Measurements from ENCODE around the gene ANKLE1.
A peak's percentile ranks its signal among the peaks of the same experiment; 100 is the strongest.

DNA sequence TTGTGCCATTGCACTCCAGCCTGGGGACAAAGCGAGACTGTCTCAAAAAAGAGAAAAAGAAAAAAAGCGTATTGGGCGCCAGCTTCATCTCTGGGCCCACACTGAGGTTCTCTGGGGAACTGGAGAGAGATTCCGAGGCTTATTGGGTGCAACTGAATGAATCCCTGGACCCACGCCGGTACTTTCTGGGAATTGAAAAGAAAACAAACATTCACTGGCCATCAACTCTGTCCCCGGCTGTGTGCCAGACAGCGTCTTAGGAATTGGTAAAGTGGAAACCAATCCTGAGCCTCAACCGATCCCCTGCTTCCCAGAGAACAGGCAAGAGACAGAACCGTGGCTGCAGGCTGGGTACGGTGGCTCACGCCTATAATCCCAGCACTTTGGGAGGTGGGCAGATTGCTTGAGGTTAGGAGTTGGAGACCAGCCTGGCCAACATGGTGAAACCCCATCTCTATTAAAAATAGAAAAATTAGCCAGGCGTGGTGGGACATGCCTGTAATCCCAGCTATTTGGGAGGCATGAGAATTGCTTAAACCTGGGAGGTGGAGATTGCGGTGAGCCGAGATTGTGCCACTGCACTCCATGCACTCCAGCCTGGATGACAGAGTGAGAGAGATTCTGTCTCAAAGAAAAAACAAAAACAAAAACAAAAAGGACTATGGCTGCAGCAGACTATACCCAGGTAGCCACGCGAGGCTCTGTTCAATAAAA, 44.3 kb downstream of the ANKLE1 start:
- TF ChIP-seq, protein P1, sequence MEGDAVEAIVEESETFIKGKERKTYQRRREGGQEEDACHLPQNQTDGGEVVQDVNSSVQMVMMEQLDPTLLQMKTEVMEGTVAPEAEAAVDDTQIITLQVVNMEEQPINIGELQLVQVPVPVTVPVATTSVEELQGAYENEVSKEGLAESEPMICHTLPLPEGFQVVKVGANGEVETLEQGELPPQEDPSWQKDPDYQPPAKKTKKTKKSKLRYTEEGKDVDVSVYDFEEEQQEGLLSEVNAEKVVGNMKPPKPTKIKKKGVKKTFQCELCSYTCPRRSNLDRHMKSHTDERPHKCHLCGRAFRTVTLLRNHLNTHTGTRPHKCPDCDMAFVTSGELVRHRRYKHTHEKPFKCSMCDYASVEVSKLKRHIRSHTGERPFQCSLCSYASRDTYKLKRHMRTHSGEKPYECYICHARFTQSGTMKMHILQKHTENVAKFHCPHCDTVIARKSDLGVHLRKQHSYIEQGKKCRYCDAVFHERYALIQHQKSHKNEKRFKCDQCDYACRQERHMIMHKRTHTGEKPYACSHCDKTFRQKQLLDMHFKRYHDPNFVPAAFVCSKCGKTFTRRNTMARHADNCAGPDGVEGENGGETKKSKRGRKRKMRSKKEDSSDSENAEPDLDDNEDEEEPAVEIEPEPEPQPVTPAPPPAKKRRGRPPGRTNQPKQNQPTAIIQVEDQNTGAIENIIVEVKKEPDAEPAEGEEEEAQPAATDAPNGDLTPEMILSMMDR (IDR thresholded peaks at IDR 0.05), result no peak
- TF ChIP-seq EP300 (IDR thresholded peaks at IDR 0.05), result peak in 1 of 2 donors; percentile 29
- no peak for TF ChIP-seq POLR2A (IDR thresholded peaks at IDR 0.05)

All from tibial nerve (tissue), 4 donors.